GM13977 (cell line): ENCODE data around the gene PRR35.

Experiments used
- DNase-seq: peaks from one replicate; pipeline ENCODE4 v3.0.0; 2012; ENCODE audit warnings: low spot score
- in situ Hi-C: fragments of 300-500 bp; cut with MboI; formaldehyde crosslinking; loops from one replicate; pipeline ENCODE4 v1.12.0; 2022; ENCODE audit warnings: low sequenced_read_pairs, low pct_unique_long_range_greater_than_20kb, mixed read lengths, inconsistent platforms; ENCODE audit not compliant: unreplicated experiment
- TF ChIP-seq, protein P1 (sequence below): IDR thresholded peaks from 2 replicates; pipeline ENCODE4 v1.5.1; 2012; ENCODE audit warnings: mild to moderate bottlenecking, control low read depth; ENCODE audit not compliant: insufficient read depth; ENCODE audit errors: extremely low read depth, missing control alignments

Gene PRR35

GRCh38 chr16:603933-604332, 43.7 kb downstream of the PRR35 start:
- in situ Hi-C loops = no loop called here
- no peak for DNase-seq
- TF ChIP-seq, protein P1, sequence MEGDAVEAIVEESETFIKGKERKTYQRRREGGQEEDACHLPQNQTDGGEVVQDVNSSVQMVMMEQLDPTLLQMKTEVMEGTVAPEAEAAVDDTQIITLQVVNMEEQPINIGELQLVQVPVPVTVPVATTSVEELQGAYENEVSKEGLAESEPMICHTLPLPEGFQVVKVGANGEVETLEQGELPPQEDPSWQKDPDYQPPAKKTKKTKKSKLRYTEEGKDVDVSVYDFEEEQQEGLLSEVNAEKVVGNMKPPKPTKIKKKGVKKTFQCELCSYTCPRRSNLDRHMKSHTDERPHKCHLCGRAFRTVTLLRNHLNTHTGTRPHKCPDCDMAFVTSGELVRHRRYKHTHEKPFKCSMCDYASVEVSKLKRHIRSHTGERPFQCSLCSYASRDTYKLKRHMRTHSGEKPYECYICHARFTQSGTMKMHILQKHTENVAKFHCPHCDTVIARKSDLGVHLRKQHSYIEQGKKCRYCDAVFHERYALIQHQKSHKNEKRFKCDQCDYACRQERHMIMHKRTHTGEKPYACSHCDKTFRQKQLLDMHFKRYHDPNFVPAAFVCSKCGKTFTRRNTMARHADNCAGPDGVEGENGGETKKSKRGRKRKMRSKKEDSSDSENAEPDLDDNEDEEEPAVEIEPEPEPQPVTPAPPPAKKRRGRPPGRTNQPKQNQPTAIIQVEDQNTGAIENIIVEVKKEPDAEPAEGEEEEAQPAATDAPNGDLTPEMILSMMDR = no peak

- no peak for DNase-seq
- TF ChIP-seq, protein P1 = no peak
- in situ Hi-C loops = no loop called here
Observed at GRCh38 chr16:606656-607307, 46.6 kb downstream of the PRR35 start.

DNA sequence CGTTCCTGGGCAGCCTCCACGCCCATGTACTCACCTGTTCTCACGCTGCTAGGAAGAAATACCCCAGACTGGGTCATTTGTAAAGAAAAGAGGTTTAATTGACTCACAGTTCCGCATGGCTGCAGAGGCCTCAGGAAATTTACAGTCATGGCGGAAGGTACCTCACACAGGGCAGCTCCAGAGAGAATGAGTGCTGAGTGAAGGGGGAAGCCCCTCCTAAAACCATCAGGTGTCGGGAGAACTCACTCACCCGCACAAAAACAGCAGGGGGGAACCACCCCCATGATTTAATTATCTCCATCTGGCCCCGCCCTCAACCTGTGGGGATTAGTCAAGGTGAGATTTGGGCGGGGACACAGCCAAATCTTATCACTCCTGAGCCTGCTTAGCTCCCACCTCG, 47.8 kb downstream of the PRR35 start:
- in situ Hi-C loops = no loop called here
- no peak for DNase-seq
- TF ChIP-seq, protein P1 = no peak

GRCh38 chr16:609316-609715, 49.1 kb downstream of the PRR35 start:
- DNase-seq = no peak
- in situ Hi-C loops = no loop called here
- TF ChIP-seq, protein P1 = no peak

GRCh38 chr16:609984-610383, 49.8 kb downstream of the PRR35 start:
- TF ChIP-seq, protein P1 = no peak
- in situ Hi-C loops = no loop called here
- no peak for DNase-seq

GRCh38 chr16:610513-611381, 50.6 kb downstream of the PRR35 start:
- TF ChIP-seq, protein P1 = peak; percentile 35
- in situ Hi-C loops = no loop called here
- no peak for DNase-seq
